HK-2 (cell line): ENCODE results near the gene ALKBH2.
"Not testable (repeated sequence)": the region's sequence is repeated elsewhere in the genome, so short reads cannot be mapped to it uniquely, and the experiment has no call there.

Experiments used
- DNase-seq: peaks from one replicate; pipeline ENCODE4 v3.0.0-alpha.2; 2018; ENCODE audit not compliant: unreplicated experiment

The ALKBH2 gene

DNA sequence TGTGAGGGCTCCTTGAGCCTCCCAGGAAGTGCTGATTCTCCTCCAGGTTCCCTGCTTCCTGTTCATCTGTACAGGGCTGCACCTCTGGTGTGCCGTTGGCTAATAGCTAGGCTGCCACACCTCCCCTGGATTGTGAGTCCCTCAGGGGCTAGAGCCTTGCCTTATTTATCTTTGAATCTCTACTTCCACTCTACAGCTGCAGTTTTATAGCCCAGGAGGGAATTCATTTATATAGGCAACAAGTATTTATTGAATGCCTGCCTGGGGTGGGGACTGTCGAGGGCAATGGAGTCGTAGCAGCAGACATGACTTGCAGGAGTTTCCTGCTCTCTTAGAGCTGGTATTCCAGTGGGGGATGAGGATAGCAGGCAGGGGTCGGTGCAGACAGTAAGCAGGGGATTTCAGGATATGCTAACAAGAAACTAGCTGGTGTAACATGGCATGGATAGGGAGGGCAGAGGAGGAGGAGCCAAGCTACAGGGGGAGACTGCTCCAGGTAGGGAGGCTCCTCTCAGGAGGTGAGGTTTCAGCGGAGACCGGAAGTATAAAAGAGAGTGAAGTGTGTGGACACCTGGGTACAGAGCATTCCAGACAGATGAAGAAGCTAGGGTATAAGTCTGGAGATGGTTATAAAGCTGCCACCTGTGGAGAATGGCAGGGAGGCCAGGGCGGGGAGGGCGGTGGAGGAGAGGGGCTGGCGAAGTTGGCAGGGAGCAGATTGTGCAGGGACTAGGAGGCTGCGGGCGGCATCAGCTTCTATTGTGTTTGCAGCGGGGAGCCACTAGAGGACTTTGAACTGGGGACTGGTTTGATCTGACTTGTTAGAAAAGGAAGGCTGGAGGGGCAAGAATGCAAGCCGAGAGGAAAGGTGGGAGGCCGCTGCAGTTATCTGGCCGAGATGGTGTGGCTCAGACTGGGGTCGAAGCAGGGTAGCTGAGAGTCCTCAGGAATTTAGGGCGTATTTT lies 23.7 kb downstream of the ALKBH2 start:
- no peak for DNase-seq

DNA sequence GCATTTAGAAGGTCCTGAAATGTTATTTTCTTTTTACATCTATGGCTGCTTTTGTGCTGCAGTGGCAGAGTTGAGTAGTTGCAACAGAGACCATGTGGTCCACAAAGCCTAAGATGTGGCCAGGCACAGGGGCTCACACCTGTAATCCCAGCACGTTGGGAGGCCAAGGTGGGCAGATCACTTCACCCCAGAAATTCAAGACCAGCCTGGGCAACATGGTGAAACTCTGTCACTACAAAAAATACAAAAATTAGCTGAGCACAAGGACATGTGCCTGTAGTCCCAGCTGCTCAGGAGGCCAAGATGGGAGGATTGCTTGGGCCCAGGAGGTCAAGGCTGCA lies 27.4 kb downstream of the ALKBH2 start:
- no peak for DNase-seq

DNA sequence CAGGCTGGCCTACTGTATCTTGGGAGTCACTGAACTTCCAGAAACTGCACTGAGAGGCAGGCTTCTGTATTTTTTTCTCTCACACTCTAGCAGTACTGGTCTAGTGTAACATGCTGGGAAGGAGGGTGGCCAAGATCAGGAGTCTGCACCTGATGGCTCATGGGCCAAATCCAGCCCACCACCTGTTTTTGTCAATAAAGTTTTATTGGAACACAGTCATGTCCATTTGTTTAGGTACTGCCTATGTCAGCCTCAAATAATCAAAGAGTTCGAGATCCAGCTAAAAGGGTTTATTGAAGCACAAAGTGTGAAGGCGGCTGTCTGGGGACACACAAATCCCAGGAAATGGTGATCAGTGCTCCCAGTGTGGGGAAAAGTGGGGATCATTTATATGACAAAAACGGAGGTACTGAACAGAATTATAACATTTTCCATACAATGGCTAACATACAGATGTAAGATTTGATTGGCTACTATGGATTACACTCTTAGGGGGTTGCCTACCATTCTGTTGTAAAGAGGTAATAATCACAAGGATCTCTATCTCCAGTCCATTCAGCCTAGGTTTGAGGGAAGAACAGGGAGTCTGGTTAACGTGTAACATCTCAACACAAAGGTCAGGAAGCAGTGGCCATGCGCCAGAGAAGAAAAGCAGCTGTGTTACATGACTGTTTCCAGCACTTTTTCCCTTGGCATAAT lies 28.0 kb downstream of the ALKBH2 start:
- no peak for DNase-seq

DNA sequence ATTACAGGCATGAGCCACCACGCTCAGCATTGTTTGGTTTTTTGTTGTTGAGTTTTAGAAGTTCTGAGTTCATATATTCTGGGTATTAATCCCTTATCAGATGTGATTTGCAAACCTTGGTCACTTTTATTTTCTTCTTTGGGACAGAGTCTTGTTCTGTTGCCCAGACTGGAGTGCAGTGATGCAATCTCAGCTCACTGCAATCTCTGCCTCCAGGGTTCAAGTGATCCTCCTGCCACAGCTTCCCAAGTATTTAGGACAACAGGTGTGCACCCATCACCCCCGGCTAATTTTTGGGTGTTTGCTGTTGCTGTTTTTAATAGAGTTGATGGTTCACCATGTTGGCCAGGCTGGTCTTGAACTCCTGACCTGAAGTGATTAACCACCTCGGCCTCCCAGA lies 29.1 kb downstream of the ALKBH2 start:
- DNase-seq: no peak

DNA sequence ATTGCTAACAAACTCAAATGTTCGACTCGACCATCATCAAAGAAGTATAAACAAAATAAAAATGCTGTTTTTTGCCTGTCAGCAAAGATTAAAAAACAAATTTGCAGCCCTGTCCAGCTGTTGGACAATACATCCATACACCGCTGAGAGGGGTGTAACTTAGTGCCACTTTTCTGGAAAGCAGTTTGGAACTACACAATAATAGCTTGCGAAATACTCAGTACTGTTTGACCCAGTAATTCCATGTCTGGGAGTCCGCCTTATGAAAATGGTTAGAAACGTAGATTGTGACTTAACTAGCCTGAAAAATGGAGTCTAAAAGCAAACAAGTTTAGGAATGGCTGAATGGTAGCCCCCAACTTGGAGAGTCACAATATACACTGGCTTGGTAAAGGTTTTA lies 34.5 kb downstream of the ALKBH2 start:
- DNase-seq: no peak

DNA sequence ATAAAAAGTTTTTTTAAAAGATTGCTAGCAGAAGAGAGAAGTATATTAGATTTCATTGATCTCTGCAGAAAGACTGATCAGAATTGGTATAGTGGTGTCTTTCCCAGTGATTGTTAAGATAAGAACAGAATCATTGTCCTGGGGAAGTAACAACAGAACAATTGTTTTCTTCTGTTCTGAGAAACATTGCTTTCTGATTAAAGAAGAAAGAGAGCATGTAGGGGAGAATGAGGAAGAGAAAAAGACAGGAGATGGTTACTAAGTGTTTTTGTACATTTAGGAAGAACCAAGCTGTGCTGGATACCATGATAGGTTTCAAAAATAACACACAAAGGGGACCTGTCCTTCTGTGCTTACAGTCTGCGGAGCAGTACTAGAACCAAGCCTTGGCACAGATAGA lies 35.9 kb downstream of the ALKBH2 start:
- no peak for DNase-seq

DNA sequence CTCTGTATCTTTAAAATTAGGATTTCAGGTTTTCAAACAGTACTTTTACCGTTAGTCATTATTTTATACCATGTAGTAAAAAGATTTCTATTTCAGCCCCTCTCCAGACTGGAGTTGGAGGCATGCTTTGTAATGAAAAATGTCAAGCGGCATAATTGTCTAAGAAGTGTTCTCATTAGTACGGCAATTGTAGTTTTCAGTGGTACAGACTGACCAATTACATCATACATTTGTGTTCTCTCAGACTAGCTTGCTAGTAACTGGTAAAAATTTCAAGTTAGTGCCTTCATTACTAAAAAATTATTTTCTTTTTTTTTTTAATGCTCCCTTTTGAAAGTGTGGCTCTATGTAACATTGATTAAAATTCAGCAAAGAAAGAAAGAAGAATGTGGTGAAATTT lies 36.4 kb downstream of the ALKBH2 start:
- DNase-seq: no peak

DNA sequence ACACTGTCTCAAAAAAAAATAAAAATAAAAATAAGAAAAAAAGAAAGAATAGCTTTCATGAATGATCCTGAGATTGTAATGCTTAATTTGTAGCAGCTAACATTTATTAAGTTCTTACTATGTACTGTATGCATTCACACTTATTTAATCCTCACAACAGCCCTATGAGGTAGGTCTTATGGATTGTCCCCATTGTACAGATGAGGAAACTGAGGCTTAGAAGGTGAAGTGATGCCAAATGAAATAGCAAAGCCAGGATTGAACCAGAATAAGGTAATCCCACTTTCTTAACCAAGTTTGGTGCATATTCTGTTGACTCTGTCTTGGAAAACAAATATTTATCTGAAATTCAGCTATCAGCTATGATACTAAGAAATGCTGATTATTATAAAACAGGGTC lies 38.8 kb downstream of the ALKBH2 start:
- DNase-seq: no peak

DNA sequence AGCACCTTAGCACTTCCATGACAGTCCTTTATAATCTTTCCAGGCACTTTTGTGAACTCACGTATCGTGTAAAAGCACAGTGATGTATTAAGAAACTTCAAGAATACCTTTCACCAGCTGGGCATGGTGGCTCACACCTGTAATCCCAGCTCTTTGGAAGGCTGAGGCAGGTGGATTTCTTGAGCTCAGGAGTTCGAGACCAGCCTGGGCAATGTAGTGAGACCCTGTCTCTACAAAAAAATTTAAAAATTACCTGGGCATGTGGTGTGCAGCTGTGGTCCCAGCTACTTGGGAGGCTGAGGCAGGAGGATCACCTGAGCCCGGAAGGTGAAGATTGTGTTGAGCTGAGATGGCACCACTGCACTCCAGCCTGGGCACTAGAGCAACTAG lies 39.2 kb downstream of the ALKBH2 start:
- not testable (repeated sequence) for DNase-seq

DNA sequence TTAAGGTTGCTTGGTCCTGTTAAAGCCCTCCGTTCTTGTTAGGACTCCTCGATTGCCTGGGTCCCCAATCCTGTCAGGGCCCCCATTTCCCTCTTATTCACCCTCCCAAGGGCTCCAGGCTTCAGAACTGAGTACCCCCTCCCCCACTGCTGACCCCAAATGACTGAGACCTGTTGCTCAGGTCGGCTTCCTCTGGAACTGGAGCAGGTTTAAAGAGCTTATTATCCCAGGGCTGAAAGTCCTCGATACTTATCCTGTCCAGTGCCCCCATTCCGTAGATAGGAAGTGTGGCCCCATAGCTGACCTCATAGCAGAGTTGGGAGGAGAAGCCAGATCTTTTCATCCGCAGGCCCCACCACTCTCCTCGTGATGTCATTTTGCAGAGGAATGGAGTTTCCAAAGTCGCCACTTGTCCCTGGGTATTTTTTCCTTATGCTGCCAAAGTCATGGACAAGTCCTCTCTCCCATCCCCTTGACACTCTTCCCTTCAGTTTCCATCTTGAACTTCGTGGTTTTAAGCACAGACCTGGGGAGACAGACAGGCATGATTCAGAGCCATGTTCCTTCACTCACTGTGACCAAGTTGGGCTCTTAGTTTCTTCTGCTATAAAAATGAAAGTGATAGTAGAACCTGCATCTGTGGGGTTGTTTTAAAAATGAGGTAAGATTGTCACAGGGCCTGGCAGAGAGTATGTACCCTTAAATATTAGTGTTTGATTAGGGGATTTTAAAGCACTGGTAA lies 39.7 kb downstream of the ALKBH2 start:
- no peak for DNase-seq

DNA sequence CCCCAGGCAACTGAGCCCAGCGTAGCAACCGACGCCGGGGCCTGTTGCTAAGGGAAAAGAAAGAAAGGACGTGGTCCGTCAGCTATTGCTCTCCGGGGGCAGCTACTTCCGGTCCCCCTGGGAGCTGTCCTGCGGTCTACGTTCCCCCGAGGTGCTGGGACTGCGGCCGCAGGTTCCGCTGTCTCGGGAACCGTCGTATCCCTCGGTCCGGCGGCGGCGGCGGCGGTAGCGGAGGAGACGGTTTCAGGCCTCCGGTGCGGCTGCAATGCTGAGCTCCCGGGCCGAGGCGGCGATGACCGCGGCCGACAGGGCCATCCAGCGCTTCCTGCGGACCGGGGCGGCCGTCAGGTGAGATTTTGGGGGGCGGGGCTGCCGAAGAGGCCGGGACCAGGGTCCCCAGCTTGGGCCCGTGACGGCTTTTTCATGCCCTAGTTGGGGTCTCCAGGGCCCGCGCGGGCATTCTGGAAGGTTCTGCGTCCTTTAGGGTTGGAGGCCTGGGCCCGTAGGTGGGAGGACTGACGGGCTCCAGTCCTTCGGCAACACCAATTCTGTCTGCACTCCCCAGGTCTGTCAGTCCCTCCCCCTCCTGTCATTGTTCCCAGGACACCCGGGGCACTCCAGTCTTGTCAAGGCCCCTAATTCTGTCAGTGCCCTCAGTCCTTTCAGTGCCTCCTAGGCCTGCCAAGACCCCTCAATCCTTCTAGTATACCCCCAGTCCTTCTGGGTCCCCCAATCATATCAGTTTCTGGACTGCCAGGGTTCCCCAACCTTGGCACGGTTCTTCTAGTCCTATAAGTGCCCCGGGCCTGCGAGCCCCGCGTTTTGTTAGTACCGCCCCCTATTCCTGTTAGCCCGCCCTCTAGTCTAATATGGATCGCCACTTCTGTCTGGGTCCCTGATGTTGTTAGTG lies 40.6 kb downstream of the ALKBH2 start, which contains the start of gene USP30:
USP30 (plus strand) TSS at position 163 of the 910 bp plus-strand sequence; CDS start at position 266, 103 bp downstream.
- DNase-seq: peak; percentile 81

DNA sequence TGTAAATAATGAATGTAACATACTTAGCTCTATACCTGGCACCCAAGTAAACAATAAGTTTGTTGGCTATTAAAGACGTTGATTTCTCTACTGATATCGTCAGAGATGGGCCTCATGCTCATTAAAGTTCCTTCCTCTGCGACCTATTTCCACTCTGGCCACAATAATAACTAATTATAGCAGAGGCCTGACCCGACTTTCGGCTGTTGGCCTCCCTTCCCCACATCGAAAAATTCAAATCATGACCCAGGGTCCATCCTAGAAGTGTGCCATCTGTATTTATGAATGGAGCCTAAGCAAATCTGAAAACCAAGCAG lies 41.2 kb downstream of the ALKBH2 start:
- no peak for DNase-seq

DNA sequence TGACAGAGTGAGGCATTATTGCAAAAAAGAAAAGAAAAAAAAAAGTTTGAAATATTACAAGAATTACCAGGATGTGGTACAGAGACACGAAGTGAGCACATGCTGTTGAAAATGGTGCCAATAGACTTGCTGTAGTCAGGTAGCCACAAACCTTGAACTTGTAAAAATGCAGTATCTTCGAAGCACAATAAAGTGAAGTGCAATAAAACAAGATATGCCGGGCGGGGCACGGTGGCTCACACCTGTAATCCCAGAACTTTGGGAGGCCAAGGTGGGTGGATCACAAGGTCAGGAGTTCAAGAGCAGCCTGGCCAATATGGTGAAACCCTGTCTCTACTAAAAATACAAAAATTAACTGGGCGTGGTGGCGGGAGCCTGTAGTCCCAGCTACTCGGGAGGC lies 43.5 kb downstream of the ALKBH2 start:
- not testable (repeated sequence) for DNase-seq

DNA sequence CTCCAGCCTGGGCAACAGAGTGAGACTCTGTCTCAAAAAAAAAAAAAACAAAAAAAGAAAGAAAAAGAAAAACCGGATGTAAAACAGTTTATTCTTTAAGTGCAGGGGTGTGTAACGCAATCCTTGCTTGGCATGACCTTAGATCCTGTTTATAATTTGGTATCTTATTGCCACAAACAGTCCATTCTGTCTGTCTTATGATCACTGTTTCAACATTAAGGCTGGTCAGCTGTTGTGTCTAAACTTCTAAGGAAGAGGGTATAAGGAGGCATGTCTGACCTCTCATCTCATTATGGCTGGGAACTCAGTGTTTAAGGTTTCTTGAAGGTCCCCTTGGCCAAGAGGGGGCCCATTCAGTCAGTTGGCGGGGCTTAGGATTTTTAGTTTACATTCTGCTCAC lies 44.6 kb downstream of the ALKBH2 start:
- DNase-seq: not testable (repeated sequence)

DNA sequence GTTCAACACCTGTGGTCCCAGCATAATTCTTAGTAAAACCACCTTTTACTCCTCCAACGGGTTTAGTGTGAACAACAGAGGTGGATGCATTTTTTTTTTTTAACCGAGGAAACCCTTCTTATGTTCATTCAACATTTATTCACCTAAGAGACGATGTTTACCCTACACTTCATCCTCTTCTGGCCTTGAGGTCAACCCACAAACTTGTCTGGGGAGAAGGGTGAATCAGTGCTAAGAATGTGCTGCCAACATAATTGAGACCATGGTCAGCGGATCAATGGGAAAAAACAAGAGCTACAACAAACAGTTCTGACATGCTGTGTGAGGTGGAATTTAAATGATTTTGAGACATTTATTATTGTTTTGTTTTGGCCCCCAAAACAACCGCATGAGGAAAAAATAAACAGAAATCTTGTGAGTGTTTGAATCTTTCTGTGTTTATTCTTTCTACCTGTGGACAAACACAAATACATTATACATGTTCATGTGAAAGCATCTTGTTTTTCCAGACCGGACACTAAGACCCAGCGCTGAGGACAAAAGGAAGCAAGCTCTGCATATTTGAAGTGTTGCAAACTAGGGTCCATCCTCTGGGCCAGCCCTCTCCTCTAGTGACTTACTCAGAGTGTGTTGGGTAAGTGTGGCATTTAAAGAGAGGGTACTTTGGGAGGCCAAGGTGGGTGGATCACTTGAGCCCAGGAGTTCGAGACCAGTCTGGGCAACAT lies 46.0 kb downstream of the ALKBH2 start:
- DNase-seq: no peak

DNA sequence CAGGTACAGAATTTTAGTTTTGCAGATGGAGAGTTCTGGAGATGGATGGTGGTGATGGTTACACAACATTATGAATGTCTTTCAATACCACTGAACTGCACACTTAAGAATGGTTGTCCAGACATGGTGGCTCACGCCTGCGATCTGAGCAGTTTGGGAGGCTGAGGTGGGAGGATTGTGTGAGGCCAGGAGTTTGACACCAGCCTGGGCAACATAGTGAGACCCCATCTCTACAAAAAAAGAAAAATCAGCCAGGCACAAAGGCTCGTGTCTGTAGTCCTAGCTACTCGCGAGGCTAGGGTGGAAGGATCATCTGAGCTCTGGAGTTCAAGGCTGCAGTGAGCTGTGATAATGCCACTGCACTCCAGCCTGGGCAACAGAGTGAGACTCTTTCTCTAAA lies 49.0 kb downstream of the ALKBH2 start:
- DNase-seq: no peak
